Epidermal melanocyte (primary cell): ENCODE results near the gene DYNLRB1.

Experiments used
- DNase-seq: peaks from one replicate; pipeline ENCODE4 v3.0.0; 2011; ENCODE audit warnings: low spot score; ENCODE audit not compliant: insufficient read length

The DYNLRB1 gene

DNA sequence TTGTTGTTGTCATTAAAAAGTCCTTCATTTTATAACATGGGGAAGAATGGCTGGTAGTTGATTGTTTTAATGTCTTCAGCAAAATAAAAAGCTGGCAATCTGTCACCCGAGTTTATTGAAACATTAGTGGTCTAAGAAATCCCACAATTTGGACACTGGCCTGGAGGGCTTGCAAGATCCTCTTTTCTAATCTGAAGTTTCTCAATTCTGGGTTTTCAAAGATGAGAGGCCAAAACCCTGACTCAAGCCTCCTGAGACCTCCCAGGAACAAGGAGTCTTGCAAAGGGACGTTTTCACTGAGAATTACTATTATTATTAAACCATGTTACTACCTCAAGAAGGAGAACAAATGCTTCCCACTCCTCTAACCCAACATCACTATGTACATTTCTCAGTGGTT, 61.8 kb downstream of the DYNLRB1 start:
- DNase-seq: no peak

DNA sequence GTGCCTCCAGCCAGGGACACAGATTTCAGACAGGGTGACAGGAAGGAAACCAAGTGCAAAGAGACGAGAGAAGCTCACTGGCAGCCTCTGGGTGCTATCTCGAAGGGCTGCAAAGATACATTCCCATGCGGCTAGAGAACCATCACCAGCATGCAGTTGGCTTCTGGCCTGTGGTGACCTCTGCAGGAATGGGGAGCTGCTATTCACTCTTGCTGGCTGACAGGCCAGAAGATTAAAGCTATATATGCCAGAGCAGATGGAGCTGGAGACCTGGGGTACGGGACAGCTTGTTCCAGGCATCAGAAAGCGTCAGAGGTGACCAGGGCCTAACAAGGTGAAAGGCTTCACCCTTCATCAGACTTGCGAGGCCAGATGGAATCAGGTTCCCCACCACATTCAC, 62.3 kb downstream of the DYNLRB1 start:
- DNase-seq: no peak

DNA sequence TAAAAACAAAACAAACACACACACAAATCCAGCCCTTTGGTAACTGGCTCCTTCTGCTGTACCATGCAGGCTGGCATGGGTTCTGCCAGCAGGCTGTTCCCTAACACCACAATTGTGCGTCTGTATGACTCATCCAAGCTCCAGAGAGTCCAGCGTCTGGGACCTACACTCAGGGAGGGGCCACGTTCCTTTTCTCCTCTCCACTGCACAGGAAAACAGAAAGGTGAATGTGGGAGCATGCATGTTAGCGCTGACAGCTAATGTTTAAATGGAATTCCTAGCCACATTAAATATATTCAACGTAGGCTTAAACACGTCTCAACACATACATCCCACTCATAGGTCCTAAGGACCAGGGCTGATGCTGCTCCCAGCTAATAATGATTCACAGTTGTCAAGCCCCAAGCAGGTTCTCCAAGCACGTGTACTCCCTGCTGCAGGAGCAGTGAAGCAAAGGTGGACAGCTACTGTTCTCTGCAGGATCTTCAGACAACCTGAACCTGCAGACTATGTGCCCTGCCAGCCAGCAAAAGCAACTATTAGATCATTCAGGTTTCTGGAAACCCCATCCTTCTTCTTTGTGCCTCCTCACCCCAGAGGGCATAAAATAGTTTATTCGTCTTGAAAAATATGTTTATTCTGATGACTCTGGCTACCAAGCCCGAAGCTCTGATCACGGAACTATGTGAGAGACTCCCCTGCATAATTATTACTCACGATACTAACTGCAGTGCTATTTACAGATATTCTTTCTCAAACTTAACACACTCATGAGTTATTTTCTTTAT, 63.2 kb downstream of the DYNLRB1 start:
- DNase-seq: no peak

DNA sequence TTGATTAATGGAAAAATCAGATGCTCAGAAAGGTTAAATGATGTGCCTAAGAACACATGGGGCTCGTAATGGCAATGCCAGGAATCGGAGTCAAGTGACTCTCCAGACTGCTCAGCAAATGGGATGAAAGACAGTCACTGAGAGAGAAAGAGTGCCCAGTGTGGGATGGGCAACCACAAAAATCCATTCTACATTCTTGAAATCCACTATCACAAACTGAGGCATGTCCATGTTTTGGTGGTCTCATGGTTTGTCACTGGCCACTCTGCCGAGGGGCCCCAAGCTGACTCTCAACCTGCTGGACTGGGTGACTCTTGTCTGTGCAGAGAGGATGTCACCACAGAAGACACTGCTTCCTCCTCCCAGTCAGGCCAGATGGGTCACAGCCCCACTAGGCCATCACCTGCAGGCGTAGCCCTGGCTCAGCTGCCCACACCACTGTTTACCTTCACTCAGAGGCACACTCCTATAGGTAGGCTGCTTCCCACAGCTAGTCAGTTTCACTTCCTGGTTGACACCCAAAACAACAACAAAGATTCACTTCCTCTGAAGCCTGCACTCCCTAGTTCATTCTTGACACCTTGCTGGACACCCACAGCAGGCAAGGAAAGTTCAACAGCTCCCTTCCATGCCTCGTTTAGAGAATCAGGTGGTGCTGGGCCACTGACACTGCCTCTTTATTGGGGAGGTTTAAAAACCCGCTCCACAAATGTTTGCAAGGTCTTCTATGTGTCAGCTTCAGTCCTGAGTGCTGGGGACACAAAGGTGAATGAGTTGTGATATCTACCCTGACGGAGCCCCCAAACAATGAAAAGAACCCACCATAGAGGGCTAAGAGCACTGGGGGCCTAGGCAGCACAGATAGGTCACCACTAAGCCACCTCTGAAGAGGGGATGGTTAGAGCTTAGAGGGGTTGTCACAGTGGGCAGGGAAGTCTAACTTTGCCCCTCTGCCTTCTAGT, 64.0 kb downstream of the DYNLRB1 start:
- DNase-seq: no peak

DNA sequence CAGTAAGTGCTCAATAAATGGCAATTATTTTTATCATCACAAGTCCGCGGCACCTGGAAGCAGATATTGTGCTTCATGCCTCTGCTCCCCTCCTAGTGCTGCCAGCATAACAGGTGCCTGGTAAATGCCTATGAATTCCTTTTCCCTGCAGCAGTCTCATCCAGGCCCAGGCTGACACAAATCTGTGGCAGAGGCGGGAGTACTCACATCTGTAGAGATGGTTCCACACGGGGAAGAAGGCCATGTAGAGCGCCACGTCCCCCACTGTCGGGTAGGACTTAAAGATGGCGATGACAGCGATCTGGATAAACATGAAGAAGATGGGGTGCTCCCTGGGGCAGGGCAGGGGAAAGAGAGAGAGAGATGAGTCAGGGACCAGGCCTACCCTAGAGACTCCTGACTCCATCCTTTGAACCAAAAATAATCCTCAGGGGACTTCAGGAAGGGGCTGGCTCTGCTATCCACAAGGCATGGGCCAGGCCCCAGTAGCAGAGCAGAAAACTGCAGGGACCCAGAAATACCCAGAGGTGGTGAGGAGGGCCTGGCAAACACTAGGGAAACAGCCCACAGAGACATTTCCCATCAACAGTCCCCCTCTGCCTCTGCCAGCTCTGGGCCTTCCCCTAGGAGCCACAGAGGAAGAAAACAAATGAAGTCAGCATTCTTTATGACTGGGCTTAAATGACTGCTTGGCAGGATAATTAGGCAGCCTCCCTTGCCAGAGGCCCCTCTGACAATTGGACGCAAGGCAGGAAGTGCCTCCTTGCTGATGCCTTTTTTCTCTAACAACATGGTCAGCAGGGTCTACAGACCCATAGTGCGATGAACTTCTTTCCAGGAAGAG, 65.3 kb downstream of the DYNLRB1 start:
- DNase-seq: no peak

DNA sequence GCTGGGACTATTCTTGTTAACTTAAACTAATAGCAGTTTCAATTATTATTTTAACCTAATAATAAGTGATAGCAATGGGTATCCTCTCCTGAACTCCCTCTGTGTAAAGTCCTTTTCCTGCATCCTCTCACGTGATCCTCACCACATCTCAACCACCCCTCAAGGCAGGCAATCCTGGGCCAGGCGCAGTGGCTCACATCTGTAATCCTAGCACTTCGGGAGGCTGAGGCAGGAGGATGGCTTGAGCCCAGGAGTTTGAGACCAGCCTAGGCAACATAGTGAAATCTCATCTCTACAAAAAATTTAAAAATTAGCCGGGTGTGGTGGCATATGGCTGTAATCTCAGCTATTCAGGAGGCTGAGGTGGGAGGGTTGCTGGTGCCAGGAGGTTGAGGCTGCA, 66.0 kb downstream of the DYNLRB1 start:
- no peak for DNase-seq

DNA sequence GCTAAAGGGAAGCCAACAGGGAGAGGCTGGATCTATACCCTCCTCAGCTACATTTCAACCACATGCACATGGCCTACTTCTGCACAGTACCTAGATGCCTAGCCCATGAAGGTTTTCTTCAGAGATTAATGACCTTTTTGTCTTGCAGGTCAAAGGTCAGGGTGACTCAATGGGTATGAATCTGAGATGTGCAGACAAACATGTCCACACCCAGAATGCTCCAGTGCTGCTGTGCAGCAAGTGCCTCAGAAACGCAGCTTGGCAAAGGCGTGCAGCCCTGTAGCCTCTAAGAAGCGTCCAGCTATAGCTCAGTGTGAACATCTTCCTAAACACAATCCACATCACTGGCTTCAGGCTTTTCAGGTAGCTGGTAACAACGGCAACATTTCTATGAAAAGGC, 66.7 kb downstream of the DYNLRB1 start:
- no peak for DNase-seq

DNA sequence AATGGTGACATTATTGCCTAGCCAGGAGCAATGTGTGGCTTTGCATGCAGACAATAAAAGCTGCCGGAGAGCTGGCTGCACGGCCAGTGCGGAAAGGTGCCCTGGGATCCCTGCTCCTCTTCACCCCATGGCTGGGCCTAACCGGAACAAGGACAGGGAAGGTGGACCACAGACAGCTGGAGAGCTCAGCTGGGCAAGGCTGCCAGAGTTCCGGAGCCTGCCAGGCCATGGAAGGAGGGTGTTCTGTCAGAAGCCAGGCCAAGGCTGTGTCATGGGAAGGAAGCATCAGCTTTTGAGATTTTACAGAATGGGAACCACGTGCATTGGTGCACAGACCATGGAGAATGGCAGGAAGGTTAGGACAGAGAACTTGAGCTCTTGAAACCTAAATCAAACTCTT, 67.3 kb downstream of the DYNLRB1 start:
- no peak for DNase-seq

DNA sequence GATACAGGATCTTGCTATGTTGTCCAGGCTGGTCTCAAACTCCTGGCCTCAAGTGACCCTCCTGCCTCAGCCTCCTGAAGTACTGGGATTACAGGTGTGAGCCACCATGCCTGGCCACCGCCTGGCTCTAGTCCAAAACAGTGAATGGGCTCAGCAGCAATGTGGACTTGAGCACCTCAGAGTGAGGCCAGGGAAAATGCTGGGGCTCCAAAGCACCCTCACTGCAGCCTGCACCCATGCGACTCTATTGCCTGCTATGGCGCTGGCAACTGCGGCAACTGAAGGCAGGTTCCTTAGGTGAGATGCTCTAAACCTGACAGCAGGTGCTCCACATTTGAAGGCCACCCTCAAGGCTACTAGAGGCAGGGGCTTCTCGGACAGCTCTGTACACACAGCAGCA, 68.8 kb downstream of the DYNLRB1 start:
- no peak for DNase-seq

DNA sequence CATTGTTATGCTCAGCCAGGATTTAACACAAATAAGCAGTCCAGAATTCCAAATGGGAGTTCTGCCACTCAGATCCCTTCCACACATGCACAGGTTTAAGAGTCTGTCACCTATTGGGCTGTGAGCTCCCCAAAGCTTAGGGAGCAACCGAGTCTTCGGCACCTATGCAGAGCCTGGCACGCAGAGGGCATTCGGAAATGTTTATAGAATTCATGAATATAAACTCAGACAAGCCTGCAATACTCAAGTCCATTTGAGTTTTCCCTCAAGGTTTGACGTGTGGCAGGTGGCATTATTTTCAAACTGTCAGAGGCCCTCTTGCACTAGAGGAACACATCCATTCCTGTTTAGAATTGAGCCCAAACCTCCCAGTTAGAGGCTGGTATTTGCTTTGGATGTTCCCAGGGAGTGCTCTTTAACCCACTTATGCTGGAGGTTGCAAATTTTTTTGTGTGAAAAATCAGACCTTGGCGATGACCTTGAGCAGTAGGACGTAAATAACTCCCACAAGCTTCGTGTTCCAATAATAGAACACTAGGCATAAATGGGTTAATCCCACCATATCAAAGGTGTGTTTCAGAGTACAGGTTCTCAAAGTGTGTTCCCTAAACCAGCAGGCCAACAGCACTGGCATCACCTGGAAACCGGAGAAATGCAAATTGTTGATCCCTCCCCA, 70.4 kb downstream of the DYNLRB1 start:
- DNase-seq: no peak
